ENCODE measurements around the gene CRACR2A. TPM values are rescaled to one million over a fixed set of nuclear protein-coding genes. Genes with fewer than 3 reads are reported as not detected.

The CRACR2A gene
- total and polyA plus RNA-seq, 2 of the 4 experiments (the other 2 are of a cell fraction), result 0.54 to 0.60 TPM

DNA sequence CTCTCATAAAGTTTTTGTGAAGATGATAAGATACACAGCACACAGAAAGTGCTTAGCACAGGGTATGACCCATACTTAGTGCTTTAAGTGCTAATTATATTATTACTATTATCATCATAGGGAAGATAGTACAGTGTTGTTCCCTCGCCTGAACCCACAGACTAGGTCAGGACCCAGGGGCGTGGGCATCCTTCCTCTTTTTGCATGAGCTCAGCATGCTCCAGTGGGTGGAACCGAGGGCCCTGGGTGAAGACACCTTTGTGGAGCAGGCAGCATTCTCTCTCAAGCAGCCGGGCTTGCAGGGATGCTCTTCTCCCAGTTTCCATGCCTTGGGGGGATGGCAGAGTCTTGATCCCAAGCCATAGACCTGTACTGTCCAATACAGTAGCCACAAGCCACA, 34.8 kb downstream of the CRACR2A start:
- Histone ChIP-seq H3K9me1 (ENCODE audit: insufficient read depth, low read length) (no peaks in the 10 kb centered on the region), H3K27me3 (ENCODE audit: control insufficient read depth, insufficient read depth, low read length) (peaks cover 15% of the 10 kb centered on the region), H2BK120ac (ENCODE audit: low read depth, low read length) (no peak overlapping the region), H2AK9ac (replicated peaks; ENCODE audit: low read depth, low read length, poor library complexity) (no peak overlapping the region), H3K4me3 (ENCODE audit: insufficient read depth, low read depth, low read length) (no peak overlapping the region), H3K4me2 (ENCODE audit: low read depth, low read length) (no peak overlapping the region), H3K4ac (ENCODE audit: low read depth, low read length) (no peak overlapping the region), H3K36me3 (ENCODE audit: control insufficient read depth, insufficient read depth, low read length) (no peaks in the 10 kb centered on the region), H4K5ac (ENCODE audit: low read depth, low read length) (no peak overlapping the region), H2AK5ac (ENCODE audit: low read depth, low read length) (no peak overlapping the region), H3K14ac (replicated peaks; ENCODE audit: low read depth, low read length) (no peak overlapping the region), H3K79me1 (ENCODE audit: low read depth in 1 of 2, low read length in 2 of 2) (no peaks in the 10 kb centered on the region), H4K91ac (ENCODE audit: insufficient read depth, low read depth, low read length) (no peak overlapping the region), H2AFZ (replicated peaks; ENCODE audit: low read length, poor library complexity) (no peak overlapping the region), H3K23ac (ENCODE audit: low read depth, low read length) (no peak overlapping the region), H3K9ac (ENCODE audit: low read depth, low read length) (no peak overlapping the region), H2BK15ac (ENCODE audit: low read depth, low read length) (no peak overlapping the region), H3K4me1 (ENCODE audit: control insufficient read depth, insufficient read depth, low read length) (no peaks in the 10 kb centered on the region), H3K56ac (ENCODE audit: extremely low read depth, insufficient read depth, low read length) (no peak overlapping the region), H4K20me1 (ENCODE audit: insufficient read depth, low read length) (no peaks in the 10 kb centered on the region), H3K27ac (ENCODE audit: insufficient read depth, low read length) (no peak overlapping the region), H3K18ac (ENCODE audit: low read depth, low read length) (no peak overlapping the region), H4K8ac (ENCODE audit: low read depth in 2 of 2, low read length in 2 of 2) (no peak overlapping the region), H2BK5ac (ENCODE audit: low read depth, low read length, poor library complexity, severe bottlenecking) (no peak overlapping the region), H2BK20ac (ENCODE audit: low read depth, low read length) (no peak overlapping the region), H3K9me3 (ENCODE audit: control insufficient read depth, insufficient read depth, low read length) (no peaks in the 10 kb centered on the region)
- ATAC-seq (ENCODE audit: low read depth) (no peak), DNase-seq (no peak)
- TF ChIP-seq FOS (IDR thresholded peaks at IDR 0.05; ENCODE audit: low read depth, low read length), result no peak
- TF ChIP-seq MAFK (IDR thresholded peaks at IDR 0.05; ENCODE audit: low read depth, low read length), result no peak
- TF ChIP-seq, protein P1, sequence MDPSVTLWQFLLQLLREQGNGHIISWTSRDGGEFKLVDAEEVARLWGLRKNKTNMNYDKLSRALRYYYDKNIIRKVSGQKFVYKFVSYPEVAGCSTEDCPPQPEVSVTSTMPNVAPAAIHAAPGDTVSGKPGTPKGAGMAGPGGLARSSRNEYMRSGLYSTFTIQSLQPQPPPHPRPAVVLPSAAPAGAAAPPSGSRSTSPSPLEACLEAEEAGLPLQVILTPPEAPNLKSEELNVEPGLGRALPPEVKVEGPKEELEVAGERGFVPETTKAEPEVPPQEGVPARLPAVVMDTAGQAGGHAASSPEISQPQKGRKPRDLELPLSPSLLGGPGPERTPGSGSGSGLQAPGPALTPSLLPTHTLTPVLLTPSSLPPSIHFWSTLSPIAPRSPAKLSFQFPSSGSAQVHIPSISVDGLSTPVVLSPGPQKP (IDR thresholded peaks at IDR 0.05; ENCODE audit: borderline replicate concordance, low read depth, low read length), result no peak
- TF ChIP-seq RCOR1 (IDR thresholded peaks at IDR 0.05; ENCODE audit: insufficient replicate concordance, low read length), result no peak
- no peak for TF ChIP-seq RFX5 (IDR thresholded peaks at IDR 0.05; ENCODE audit: low read depth, low read length)
- no peak for TF ChIP-seq CHD1 (IDR thresholded peaks at IDR 0.05; ENCODE audit: low read depth, low read length)
- TF ChIP-seq MAZ (IDR thresholded peaks at IDR 0.05; ENCODE audit: borderline replicate concordance, low read depth, low read length), result no peak
- TF ChIP-seq BHLHE40 (IDR thresholded peaks at IDR 0.05; ENCODE audit: low read depth, low read length), result no peak
- TF ChIP-seq USF2 (IDR thresholded peaks at IDR 0.05; ENCODE audit: low read depth, low read length), result no peak
- no peak for TF ChIP-seq POLR2A (IDR thresholded peaks at IDR 0.05; ENCODE audit: low read depth, low read length)
- TF ChIP-seq RAD21 (IDR thresholded peaks at IDR 0.05; ENCODE audit: low read length), result no peak
- no peak for TF ChIP-seq SMC3 (IDR thresholded peaks at IDR 0.05; ENCODE audit: low read depth, low read length)
- TF ChIP-seq CTCF (conservative IDR thresholded peaks at IDR 0.05; ENCODE audit: low read depth, low read length), result no peak
- no peak for TF ChIP-seq NFE2L2 (IDR thresholded peaks at IDR 0.05; ENCODE audit: low read depth, low read length)
- no peak for TF ChIP-seq CEBPB (IDR thresholded peaks at IDR 0.05; ENCODE audit: low read depth, low read length)
- no peak for TF ChIP-seq MXI1 (IDR thresholded peaks at IDR 0.05; ENCODE audit: borderline replicate concordance, low read depth, low read length)
- dilution Hi-C loops (cut with HindIII; ENCODE audit: low sequenced_read_pairs, unreplicated experiment) (no loop called here), in situ Hi-C loops (cut with MboI; ENCODE audit: low sequenced_read_pairs) (no loop called here), intact Hi-C loops (cut with micrococcal nuclease) (no loop called here)
- CTCF ChIA-PET, result no interaction called here
- no CpG with 5 or more reads among the region's 4 CpGs for WGBS, 2 experiments (ENCODE audit: extremely low coverage in 2 of 2, insufficient read length in 1 of 2)
- POLR2A ChIA-PET (ENCODE audit: unreplicated experiment), result no interaction called here
- BruUV-seq (replicated peaks), result no TSS peak

Measured in IMR-90 (cell line).